GM18511 (cell line): Measurements from ENCODE around the gene BRI3.

Source experiments
- ATAC-seq: cut with Tn5 transposase; IDR thresholded peaks from one replicate; pipeline ENCODE4 v1.9.1; 2021; ENCODE audit warnings: mild to moderate bottlenecking, moderate library complexity; ENCODE audit not compliant: unreplicated experiment

The BRI3 gene

DNA sequence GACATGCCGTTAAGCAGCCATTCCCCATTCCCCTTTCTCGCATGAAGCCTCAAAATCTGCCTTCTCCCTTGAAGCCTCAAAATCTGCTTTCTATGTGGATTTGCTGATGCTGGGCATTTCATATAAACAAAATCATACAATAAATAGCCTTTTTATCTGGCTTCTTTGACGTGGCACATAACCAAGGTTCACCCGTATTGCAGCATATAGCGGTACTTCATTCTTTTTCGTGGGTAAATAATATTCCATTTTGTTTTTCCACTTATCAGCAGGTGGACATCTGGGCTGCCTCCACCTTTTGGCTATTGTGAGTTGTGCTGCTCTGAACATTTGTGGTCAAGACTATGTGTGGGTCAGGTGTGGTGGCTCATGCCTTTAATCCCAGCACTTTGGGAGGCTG lies 57.0 kb downstream of the BRI3 start:
- ATAC-seq = no peak

DNA sequence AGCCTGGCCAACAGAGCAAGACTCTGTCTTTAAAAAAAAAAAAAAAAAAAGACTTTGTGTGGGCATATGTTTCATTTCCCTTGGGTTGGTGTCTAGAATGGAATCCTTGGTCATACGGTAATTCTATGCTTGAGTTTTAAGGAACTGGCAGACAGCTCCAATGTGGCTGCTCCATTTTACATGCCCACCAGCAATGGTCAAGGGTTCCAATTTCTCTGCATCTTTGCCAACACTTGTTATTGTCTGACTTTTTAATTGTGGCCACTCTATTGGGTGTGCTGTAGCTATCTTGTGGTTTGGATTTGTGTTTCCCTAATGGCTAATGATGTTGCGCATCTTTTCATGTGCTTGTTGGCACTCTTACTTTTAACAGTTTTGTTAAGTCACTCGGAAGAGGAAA lies 57.6 kb downstream of the BRI3 start:
- no peak for ATAC-seq

DNA sequence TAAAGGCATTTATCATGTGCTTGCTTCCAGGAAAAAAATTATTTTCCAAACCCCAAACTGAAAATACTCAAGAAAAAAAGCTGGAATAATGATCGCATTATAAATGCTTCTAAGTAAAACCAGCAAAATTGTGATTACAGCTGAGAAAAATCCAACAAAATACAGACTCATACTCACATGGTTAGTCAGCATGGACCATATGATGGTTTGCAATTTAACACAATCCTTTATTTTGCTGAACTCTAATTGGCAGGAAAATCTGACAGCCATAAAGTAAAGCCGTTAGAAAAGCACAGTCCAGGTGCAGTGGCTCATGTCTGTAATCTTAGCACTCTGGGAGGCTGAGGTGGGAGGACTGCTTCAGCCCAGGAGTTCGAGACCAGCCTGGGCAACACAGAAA lies 59.6 kb downstream of the BRI3 start:
- ATAC-seq = no peak
